ENCODE results near the gene MAP3K7.

Gene MAP3K7

DNA sequence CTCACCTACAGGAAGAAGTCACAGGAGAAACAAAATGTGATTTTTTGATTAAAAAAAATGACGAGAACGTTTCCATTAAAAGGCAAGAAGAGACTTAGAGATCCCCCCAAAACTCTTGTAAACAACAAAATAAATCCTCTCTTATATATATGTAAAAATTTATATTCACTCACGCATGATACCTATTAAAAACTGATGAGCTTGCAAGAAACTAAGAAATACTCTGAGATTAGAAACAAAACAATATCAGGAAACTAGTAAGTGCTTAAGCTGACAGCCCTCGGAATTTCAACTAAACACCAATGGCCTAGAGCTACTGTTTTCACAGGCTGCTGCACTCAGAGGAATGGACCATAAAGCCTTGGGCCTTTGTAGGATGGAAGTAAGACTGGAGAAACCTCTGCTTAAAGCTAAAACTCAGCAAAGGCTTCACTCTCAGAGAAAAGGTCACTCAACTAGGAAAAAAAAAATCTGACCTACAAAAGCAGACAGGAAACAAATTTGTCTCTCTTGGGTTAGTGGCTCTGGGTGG is 63.0 kb downstream of the MAP3K7 start:
- DNase-seq, result no peak

DNA sequence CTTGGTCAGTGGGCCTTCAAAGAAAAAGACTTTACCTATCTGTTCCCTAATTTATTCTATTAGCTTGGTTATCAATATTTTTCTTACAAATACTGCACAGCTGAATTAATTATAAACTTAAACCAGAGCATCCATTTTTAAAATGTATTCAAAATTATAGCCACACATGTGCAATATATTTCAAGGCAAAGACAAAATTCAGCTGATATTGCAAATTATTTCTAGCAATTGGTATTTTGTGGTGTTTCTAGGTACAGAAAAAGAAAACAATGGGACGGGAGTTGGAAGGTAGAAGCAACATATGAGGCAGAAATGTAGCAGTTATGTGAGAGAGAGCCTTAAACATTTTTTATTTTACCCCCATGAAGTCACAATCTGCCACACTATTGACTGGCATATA is 64.9 kb downstream of the MAP3K7 start:
- DNase-seq, result no peak

- no peak for DNase-seq
Observed at GRCh38 chr6:90516074-90516660, 70.7 kb downstream of the MAP3K7 start.

- DNase-seq, result no peak
Observed at GRCh38 chr6:90514496-90514895, 72.4 kb downstream of the MAP3K7 start.

- no peak for DNase-seq
Observed at GRCh38 chr6:90508753-90509152, 78.1 kb downstream of the MAP3K7 start.

GRCh38 chr6:90502866-90503407 is 83.9 kb downstream of the MAP3K7 start:
- DNase-seq, result no peak

DNA sequence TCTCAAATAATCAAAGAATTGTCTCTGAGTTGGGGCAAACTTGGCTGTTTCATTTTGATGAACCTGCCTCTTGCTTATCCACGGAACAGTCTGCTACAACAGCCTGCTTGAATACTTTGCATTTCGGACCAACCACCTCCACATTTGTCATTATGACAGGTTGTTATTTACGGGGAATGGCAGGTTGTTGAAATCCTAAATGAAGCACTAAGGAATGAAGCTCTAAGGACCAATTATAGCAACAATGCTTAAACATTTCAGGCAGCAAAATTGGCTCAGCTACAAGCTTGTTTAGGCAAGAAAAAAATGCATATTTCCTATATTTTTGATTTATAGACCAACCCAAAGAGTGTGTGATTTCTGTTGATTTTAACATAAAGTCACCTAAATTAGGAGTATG is 84.5 kb downstream of the MAP3K7 start:
- no peak for DNase-seq

DNA sequence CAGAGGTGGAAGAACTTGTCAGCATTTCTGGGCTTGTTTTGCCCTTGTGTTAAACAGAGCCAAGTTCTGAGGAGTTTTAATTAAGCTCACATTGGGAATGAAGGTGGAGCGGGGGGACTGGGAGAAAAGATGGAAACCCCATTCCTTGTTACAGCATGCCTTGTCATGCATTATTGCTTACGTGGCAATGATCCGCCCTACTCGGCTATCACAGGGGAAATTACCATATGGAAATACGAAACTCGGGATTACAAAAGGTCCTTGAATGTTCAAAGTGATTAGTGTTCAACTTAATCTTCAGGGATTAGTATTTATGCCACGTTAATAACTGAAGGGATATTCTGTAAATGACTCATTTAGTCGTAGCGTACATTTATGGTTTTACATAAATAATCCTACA is 86.4 kb downstream of the MAP3K7 start:
- DNase-seq, result no peak

DNA sequence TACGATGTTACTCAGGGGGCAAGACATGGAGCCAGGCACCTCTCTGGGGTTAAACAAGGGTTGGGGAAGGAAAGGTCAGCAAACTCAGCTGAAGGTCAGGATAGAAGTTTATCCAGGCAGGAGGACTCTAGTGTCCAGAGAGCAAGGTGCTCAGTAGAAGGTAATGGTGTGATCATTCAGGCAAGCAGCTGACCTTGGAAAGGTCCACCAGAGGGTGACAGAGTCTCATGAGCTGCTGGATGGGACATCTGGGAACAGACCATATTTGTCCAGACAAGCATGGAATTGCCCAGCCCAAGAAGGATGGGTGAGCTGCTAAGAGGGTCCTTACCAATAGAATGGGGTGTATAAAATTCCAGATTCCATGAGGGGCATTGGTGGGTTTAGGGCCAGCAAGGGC is 89.5 kb downstream of the MAP3K7 start:
- no peak for DNase-seq

DNA sequence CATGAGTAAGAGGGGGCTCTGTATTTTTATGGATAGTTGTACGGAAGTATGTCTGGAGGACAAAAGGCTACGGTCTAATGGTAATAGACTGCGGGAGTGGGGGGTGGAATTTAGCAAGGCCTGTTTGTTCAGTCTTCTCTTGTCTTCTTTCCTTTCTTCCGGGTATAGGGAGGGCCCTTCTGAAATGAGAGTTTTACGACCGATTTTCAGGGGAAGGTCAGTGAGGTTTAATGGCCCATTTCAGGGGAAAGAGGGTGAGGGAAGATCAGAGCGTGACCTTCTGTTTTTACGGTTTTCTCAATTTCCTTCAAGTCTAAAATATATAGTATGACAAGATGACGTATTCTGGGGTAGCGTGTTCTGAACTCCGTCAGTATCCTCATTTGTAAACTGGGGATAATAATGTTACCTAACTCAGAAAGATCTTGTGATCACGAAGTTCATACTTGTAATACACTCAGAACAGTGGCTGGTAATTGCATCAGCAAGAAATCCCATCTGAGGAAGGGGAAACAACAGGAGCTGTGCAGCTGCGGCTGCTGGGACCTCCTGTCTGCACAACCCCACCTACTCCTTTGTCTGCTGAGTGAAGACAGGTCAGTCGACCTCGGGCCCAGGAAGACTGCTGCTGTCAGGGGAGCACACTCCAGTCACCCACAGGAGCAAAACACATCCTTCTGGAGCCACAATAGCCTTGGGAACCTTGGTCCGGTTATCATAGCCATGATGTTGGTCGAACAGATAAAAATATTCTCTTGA is 90.4 kb downstream of the MAP3K7 start:
- DNase-seq, result no peak

DNA sequence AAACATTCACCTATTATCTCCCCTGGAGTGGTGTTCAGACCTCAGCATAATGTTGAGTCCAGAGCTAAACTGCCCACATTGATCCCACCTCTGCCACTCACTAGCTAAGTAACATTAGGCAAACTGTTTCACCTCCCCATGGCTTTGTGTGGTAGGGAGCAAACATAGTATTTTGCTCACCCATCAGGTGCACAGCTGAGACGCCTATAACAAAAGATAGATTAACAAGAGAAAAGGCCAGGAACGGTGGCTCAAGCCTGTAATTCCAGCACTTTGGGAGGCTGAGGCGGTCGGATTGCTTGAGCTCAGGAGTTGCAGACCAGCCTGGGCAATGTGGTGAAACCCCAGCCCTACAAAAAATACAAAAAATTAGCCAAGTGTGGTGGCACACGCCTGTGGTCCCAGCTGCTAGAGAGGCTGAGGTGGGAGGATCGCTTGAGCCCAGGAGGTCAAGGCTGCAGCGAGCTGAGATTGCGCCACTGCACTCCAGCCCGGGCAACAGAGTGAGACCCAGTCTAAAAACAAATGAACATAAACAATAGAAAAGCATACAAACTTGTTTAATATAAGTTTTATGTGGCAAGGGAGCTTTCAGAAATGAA is 91.6 kb downstream of the MAP3K7 start:
- DNase-seq, result no peak

- no peak for DNase-seq
Observed at GRCh38 chr6:90494067-90494780, 92.6 kb downstream of the MAP3K7 start.

DNA sequence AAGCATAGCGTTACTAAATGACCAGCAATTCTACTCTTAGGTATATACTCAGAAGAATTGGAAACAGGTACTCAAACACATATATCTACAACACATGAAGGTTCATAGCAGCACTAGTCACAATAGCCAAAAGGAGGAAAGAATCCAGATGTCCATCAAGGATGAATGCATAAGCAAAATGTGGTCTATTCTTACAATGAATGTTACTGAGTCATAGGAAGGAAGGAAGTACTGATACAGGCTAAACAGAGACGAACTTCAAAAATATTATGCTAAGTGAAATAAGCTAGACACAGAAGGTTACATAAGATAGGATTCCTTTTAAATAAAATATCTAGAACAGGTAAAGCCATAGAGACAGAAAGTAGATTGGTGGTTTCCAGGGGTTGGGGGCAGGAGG is 93.5 kb downstream of the MAP3K7 start:
- no peak for DNase-seq

DNA sequence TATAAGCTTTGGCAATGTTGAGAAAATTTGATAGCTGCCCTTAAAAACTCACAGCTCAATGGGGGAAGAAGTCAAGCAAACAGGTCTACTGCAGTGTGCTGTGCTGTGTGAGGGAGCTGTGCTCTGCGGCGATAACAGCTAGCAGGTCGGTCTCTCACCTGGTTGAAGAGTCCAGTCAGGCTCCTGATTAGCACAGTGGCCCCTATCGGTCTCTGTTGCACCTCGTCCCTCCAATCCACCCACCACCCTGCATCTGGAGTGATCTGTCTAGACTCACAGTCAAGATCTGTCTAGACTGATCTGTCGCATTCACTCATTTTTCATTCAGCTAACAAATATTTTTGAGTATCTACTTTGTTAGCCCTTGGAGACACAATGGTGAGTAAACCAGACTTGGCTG is 94.1 kb downstream of the MAP3K7 start:
- no peak for DNase-seq

GRCh38 chr6:90492369-90492768 is 94.5 kb downstream of the MAP3K7 start:
- DNase-seq, result no peak

GRCh38 chr6:90490030-90490716 is 96.7 kb downstream of the MAP3K7 start:
- DNase-seq, result no peak

DNA sequence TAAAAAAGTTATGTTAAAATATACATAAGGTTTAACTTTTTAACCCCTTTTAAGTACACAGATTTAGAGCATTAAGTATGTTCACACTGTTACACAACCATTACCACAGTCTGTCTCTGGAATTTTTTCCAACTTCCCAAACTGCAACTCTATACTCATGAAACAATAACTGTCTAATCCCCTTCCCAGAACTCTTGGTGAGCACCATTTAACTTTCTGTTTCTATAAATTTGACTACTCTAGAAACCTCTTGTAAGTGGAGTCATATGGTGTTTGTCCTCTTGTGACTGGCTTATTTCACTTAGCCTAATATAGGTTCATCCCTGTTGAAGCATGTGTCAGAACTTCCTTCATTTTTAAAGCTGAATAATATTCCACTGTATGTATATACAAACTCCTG is 98.1 kb downstream of the MAP3K7 start:
- no peak for DNase-seq

GRCh38 chr6:90485635-90486277 is 101.1 kb downstream of the MAP3K7 start:
- DNase-seq, result no peak

- DNase-seq, result no peak
Observed at GRCh38 chr6:90484903-90485302, 102.0 kb downstream of the MAP3K7 start.

DNA sequence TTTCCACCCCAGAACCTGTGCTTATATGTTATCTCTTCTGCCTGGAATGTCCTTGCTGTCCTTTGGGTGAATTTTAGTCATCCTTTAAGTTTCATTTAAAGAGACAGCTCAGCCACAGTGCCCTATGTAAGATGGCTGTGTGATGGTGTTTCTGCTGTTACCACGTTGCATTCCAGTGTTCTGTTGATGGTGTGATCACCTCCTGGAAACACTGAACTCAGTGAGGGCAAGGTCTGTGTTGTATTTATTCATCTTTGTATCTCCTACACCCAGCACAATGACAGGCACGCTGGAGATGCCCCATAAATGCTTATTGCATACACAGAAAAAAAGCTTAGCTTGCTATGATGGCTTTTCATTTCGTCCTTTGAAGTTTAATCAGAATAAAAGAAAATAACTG is 102.5 kb downstream of the MAP3K7 start:
- no peak for DNase-seq

DNA sequence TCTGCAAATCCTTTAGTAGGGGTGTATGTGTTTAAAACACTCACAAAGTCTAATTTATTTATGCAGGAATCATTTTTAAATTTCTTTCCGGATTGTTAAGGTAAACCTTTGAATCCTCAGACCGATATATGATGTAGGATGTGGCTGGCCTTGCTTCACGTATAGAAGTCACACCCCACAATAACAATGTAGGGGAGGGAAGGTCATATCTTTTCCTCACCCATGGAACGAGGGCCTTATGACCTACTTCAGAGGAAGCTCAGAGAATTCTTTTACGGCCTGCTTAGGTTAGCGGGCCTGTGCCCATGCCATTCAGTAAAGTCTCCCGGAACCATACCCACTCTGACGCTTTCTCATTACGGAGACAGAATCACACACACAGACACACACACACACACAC is 102.9 kb downstream of the MAP3K7 start:
- DNase-seq, result no peak
